Measurements from ENCODE around the gene SMAGP.

DNA sequence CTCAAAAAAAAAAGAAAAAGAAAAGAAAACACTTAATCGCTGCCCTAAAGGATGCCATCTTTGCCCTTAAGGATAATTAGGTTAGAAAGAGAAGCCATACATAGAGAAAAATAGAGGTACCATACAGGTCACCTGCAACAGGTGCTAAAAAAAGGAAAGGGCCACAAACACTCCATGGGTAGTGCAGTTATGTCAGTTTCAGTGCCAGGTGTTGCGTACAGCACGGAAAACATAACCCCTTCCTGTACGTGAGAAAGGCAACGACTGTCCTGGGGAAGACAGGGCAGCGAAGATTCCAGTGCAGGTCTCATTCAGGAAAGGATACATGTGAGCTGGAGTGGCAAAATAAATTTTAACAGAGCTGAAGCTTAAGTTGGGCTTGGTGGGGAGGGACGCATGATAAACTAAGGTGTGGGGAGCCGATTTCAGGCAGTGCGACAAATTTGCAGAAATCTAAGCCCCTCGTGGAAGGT lies 32.1 kb downstream of the SMAGP start:
- TF ChIP-seq EZH2 (IDR thresholded peaks at IDR 0.05): no peak
- TF ChIP-seq POLR2AphosphoS5 (IDR thresholded peaks at IDR 0.05; ENCODE audit: borderline replicate concordance, low read depth, low read length): no peak
- TF ChIP-seq FOXP2 (optimal IDR thresholded peaks at IDR 0.05; ENCODE audit: control extremely low read depth, extremely low read length, insufficient read depth): no peak
